Thyroid gland (tissue), 4 donors: Measurements from ENCODE around the gene GALNT13. TPM values are rescaled to one million over a fixed set of nuclear protein-coding genes. Genes with fewer than 3 reads are reported as not detected.

Experiments used
- DNase-seq, 2 donors: peaks; one replicate each; pipeline ENCODE4 v3.0.0-alpha.2; 2019
- H3K27ac ChIP-seq, 3 donors: fragments of 200-600 bp; sonication (generic); 1 replicate in 2 of 3; 2 replicates in 1 of 3; pipeline ENCODE4 v1.5.1; 2016 to 2019; ENCODE audit warnings: mild to moderate bottlenecking in 1 of 3, moderate library complexity in 1 of 3
- H3K27me3 ChIP-seq: fragments of 200-600 bp; sonication (generic); one replicate; pipeline ENCODE4 v1.5.1; 2019
- H3K36me3 ChIP-seq, 2 donors: fragments of 200-600 bp; sonication (generic); one replicate each; pipeline ENCODE4 v1.5.1; 2016 to 2019
- H3K4me1 ChIP-seq, 2 donors: fragments of 200-600 bp; sonication (generic); one replicate each; pipeline ENCODE4 v1.5.1; 2017 to 2019
- H3K4me3 ChIP-seq, 3 donors: fragments of 200-600 bp; sonication (generic); replicated peaks in 1 of 3; 1 replicate in 2 of 3; 2 replicates in 1 of 3; pipeline ENCODE4 v1.5.1; 2016; ENCODE audit warnings: mild to moderate bottlenecking in 1 of 3
- H3K9me3 ChIP-seq: fragments of 200-600 bp; sonication (generic); one replicate; pipeline ENCODE4 v1.5.1; 2017
- POLR2A ChIP-seq, 2 donors: fragments of 450-650 bp; IDR thresholded peaks; one replicate each; pipeline ENCODE4 v1.6.1; 2017; ENCODE audit warnings: antibody characterized with exemption in 2 of 2, mild to moderate bottlenecking in 2 of 2, moderate library complexity in 1 of 2
- WGBS, 2 donors: methylation state at CpG; one replicate each; pipeline ENCODE4 v1.1.5; 2017; 5-methylcytosine and 5-hydroxymethylcytosine counted together
- intact Hi-C: fragments of 100-400 bp; cut with DNase I; formaldehyde crosslinking; loops from one replicate; pipeline ENCODE4 v1.15.1; 2023
- total RNA-seq, 4 donors: library from RNA; depleted of rRNA; stranded (reverse); fragments of >200 nt; gene quantifications; one replicate each; pipeline ENCODE4 v1.2.3, GENCODE V29; 2016
- TF ChIP-seq, protein P1 (sequence below), 6 experiments: fragments of 200-600 bp in 3 of 6; fragments of 450-650 bp in 3 of 6; sonication (generic) in 3 of 6; IDR thresholded peaks; one replicate each; pipeline ENCODE4 v1.5.1; 2016 to 2019; ENCODE audit warnings: antibody characterized with exemption in 6 of 6, mild to moderate bottlenecking in 2 of 6, inconsistent platforms in 1 of 6, moderate library complexity in 1 of 6

GALNT13 gene
- total RNA-seq, 4 donors from 2014 or later: 0.13 to 2.3 TPM; not detected in 2

DNA sequence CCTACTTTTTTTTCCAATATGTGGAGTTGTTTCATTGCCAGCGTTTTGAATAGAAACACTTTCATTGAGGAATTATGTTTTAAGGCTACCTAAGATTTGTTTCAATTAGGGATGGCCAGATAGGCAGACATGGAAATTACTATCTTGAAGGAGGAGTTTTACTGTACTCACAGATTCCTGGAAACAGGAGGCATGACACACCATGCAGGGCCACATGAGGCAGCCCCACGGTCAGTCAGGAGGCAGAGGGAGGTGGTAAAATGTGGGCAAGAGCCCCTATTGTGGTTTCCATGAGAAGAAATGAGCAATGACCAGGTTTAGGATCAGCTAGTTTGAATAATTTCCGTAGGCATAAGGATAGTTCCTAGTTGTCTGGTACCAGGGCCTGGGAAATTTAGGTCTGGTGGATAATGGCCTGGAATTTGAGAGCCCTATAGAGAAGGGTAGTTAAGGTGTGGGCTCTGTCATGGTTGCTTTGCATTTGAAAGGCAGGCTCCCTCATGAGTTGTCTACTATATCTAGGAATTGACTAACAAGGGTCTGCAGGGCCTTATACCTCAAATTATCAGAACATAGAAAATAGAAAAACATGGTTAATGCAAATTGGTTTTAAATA is 466.7 kb downstream of the GALNT13 start:
- H3K4me1 ChIP-seq: no peaks in the 10 kb centered on the region
- H3K36me3 ChIP-seq: no peaks in the 10 kb centered on the region
- no peaks in the 10 kb centered on the region for H3K27me3 ChIP-seq
- no peak overlapping the region for H3K4me3 ChIP-seq
- H3K9me3 ChIP-seq: no peaks in the 10 kb centered on the region
- DNase-seq: no peak
- intact Hi-C loops: no loop called here
- TF ChIP-seq POLR2A (IDR thresholded peaks at IDR 0.05): no peak
- TF ChIP-seq, protein P1, sequence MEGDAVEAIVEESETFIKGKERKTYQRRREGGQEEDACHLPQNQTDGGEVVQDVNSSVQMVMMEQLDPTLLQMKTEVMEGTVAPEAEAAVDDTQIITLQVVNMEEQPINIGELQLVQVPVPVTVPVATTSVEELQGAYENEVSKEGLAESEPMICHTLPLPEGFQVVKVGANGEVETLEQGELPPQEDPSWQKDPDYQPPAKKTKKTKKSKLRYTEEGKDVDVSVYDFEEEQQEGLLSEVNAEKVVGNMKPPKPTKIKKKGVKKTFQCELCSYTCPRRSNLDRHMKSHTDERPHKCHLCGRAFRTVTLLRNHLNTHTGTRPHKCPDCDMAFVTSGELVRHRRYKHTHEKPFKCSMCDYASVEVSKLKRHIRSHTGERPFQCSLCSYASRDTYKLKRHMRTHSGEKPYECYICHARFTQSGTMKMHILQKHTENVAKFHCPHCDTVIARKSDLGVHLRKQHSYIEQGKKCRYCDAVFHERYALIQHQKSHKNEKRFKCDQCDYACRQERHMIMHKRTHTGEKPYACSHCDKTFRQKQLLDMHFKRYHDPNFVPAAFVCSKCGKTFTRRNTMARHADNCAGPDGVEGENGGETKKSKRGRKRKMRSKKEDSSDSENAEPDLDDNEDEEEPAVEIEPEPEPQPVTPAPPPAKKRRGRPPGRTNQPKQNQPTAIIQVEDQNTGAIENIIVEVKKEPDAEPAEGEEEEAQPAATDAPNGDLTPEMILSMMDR (IDR thresholded peaks at IDR 0.05): no peak
- no peak overlapping the region for H3K27ac ChIP-seq
- WGBS, 2 donors: 53 to 80% methylated on average over 2 to 3 of the region's 3 CpGs

DNA sequence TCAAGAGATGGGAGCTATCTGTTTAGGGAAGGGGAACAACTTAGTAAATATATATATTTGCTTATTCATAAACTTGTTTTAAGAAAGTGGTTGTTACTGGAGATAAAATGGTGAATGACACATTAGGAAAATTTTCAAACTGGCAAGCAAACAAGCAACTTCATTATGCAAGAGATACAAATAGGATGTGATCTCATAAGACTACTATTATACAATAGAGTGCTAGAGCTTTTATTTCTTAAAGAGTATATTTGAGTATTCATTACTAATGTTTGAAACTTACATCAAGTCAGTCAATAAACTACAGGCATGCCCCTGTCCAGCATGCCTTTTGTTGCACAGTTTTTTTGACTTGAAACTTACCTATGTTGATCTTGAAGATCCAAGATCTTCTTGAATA is 471.6 kb downstream of the GALNT13 start:
- no peaks in the 10 kb centered on the region for H3K4me1 ChIP-seq
- intact Hi-C loops: no loop called here
- no peak for DNase-seq
- TF ChIP-seq POLR2A (IDR thresholded peaks at IDR 0.05): no peak
- TF ChIP-seq, protein P1 (IDR thresholded peaks at IDR 0.05): no peak
- H3K27me3 ChIP-seq: no peaks in the 10 kb centered on the region
- H3K27ac ChIP-seq: no peak overlapping the region
- no peaks in the 10 kb centered on the region for H3K36me3 ChIP-seq
- no peaks in the 10 kb centered on the region for H3K9me3 ChIP-seq
- no peak overlapping the region for H3K4me3 ChIP-seq

DNA sequence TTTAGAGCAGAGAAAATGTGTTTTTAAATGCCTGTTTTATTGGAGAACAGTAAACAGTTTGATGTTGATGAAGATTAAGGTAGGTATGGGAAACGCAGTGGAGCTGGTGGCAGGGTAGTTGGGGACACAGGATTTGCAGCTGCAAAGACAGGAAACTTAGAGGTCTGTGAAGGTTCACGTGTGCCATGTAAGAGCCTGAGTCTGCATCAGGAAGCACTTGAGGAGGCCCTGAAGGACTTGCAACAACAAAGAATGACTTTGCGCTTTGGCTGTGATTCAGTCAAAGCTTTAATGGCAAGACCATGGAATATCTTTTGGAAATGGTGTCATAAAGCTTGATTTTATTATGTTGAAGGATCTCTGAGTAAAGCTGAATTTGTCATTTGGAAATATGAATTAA is 479.2 kb downstream of the GALNT13 start:
- intact Hi-C loops: no loop called here
- no peaks in the 10 kb centered on the region for H3K9me3 ChIP-seq
- TF ChIP-seq POLR2A (IDR thresholded peaks at IDR 0.05): no peak
- TF ChIP-seq, protein P1 (IDR thresholded peaks at IDR 0.05): no peak
- DNase-seq: no peak
- WGBS, 2 donors: 23 to 35% methylated on average over 3 of the region's 3 CpGs
- H3K36me3 ChIP-seq: no peaks in the 10 kb centered on the region
- H3K4me1 ChIP-seq: no peaks in the 10 kb centered on the region
- H3K27me3 ChIP-seq: no peaks in the 10 kb centered on the region
- H3K4me3 ChIP-seq: no peak overlapping the region
- no peak overlapping the region for H3K27ac ChIP-seq

DNA sequence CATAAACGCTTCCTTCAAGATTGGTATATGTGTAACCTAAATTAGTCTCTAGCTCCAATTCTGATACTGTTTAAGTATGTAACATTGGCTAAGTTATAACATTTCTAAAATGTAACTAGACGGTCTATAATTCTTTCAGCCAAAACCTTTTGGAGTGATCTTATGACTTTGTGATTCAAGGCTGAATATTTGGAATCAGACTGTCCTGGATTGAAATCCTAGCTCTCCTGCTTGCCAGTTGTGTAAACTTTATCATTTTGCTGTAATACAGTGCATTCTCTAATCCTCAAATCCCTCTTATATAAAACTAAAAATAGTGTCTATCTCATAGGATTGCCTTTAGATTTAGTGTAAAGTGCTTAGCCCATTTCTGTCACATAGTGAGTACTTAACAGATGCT is 489.6 kb downstream of the GALNT13 start:
- Histone ChIP-seq H3K27me3 (no peaks in the 10 kb centered on the region), H3K9me3 (no peaks in the 10 kb centered on the region), H3K27ac (no peak overlapping the region), H3K4me3 (no peak overlapping the region), H3K36me3 (no peaks in the 10 kb centered on the region), H3K4me1 (no peaks in the 10 kb centered on the region)
- TF ChIP-seq, protein P1 (IDR thresholded peaks at IDR 0.05): no peak
- no peak for TF ChIP-seq POLR2A (IDR thresholded peaks at IDR 0.05)
- intact Hi-C loops: no loop called here
- WGBS, 2 donors: 71 to 86% methylated on average over 2 of the region's 2 CpGs
- no peak for DNase-seq

DNA sequence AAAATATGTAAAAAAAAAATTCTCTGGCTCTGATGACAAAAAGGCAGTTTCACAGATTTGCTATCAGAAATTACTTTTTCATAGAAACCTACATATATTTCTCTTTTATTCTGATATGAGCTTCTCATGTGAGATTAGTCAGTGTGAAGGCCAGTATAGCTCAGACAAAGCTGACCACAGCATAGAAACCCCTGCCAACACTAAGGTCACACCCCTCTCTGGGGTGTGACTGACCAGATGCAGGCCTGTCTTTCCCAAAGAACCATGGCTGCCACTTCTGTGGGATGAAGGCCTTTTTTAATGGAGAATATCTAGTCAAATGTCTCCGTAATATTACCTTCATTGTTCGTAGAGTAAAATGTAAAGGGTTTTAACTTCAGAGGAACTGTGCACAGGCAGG is 496.4 kb downstream of the GALNT13 start:
- Histone ChIP-seq H3K4me1 (no peaks in the 10 kb centered on the region), H3K27ac (no peak overlapping the region), H3K9me3 (no peaks in the 10 kb centered on the region), H3K27me3 (no peaks in the 10 kb centered on the region), H3K36me3 (no peaks in the 10 kb centered on the region), H3K4me3 (no peak overlapping the region)
- TF ChIP-seq, protein P1 (IDR thresholded peaks at IDR 0.05): no peak
- TF ChIP-seq POLR2A (IDR thresholded peaks at IDR 0.05): no peak
- 93 to 97% methylated on average over 2 of the region's 2 CpGs for WGBS, 2 donors
- no peak for DNase-seq
- intact Hi-C loops: no loop called here
